KG1 (cell line): ENCODE results near the gene WAC.
"Not testable (repeated sequence)": the region's sequence is repeated elsewhere in the genome, so short reads cannot be mapped to it uniquely, and the experiment has no call there.

Source experiments
- DNase-seq: peaks from one replicate; lab custom pipeline; 2025; lab: John Stamatoyannopoulos, UW

WAC gene, protein sequence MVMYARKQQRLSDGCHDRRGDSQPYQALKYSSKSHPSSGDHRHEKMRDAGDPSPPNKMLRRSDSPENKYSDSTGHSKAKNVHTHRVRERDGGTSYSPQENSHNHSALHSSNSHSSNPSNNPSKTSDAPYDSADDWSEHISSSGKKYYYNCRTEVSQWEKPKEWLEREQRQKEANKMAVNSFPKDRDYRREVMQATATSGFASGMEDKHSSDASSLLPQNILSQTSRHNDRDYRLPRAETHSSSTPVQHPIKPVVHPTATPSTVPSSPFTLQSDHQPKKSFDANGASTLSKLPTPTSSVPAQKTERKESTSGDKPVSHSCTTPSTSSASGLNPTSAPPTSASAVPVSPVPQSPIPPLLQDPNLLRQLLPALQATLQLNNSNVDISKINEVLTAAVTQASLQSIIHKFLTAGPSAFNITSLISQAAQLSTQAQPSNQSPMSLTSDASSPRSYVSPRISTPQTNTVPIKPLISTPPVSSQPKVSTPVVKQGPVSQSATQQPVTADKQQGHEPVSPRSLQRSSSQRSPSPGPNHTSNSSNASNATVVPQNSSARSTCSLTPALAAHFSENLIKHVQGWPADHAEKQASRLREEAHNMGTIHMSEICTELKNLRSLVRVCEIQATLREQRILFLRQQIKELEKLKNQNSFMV

DNA sequence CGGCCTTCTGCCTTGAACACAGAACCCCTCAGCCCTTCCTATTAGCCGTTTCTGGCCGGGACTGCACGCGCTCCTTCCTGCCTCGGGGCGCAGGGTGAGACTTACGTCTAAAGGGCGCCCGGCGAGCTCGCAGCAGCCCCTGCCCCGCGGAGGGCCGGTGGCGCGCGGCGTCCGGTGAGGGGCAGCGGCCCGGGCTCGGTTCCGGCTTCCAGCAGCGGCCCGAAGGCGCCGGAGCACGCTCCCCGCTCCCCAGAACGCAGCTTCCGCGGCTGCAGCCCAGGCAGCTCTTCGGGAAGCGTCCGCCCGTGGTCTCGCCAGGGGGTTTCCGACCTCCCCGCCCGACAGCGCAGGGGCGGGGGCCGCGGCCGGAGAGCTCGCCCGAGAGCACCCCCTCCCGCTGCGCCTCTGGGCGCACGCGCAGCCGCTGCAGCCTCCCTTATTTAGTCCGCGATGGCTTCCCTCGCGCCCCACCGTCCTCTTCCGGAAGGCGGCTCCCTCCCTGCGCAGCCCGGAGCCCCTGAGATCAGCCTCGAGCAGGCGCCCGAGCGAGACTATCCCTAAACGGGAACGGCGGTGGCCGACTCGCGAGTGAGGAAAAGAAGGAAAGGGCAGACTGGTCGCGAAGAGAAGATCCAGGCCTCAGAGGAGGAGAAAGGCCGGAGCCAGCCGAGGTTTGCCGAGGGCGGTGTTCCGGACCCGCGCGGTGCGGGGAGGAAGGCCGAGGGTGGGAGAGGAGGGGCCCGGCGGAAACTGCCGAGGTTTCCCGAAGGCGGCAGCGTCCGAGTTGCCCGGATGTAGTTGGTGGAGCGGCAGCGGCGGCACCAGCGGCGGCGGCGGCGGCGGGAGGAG is at the start of gene WAC:
TSS of gene WAC (plus strand) at position 782 of the 849 bp plus-strand sequence. CDS start 462 bp downstream, outside the sequence.
- DNase-seq = peak; percentile 83

DNA sequence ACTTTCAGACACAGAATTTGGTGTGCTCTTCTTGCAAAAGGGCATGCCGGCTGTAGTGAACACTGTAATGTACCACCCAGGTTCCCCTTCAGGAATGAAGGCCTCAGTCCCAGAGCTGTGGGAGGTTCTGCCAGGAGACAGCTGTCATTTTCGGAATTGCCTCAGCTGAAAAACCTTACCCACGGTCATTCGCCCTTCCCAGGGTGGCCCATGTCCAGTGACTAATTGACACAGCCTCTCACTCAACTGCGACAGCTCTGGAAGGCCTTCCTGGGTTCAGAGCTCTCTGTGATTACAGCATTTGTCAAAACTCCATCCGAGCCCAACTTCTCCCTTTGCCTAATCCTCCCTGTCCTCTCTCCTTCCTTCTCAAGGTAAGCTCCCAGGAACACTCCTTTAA is 43.7 kb upstream of the WAC start:
- no peak for DNase-seq

DNA sequence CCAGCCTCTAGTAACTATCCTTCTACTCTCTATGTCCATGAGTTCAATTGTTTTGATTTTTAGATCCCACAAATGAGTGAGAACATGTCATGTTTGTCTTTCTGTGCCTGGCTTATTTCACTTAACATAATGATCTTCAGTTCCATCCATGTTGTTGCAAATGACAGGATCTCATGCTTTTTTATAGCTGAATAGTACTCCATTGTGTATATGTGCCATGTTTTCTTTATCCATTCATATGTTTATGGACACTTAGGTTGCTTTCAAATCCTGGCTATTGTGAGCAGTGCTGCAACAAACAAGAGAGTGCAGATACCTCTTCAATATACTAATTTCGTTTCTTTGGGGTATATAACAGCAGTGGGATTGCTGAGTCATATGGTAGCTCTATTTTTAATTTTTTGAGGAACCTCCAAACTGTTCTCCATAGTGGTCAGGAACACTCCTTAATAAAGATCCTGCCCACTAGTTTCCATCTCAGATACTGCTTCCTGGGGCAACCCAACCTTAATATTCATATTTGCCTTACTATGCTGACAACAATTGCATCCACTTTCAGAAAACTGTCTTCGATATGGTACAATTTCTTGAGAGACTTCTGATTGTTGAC is 42.6 kb upstream of the WAC start:
- DNase-seq = not testable (repeated sequence)

- DNase-seq = no peak
These were observed 40.6 kb upstream of the WAC start for GRCh38 chr10:28492116-28492920.

GRCh38 chr10:28494420-28494819 is 38.5 kb upstream of the WAC start:
- DNase-seq = no peak

DNA sequence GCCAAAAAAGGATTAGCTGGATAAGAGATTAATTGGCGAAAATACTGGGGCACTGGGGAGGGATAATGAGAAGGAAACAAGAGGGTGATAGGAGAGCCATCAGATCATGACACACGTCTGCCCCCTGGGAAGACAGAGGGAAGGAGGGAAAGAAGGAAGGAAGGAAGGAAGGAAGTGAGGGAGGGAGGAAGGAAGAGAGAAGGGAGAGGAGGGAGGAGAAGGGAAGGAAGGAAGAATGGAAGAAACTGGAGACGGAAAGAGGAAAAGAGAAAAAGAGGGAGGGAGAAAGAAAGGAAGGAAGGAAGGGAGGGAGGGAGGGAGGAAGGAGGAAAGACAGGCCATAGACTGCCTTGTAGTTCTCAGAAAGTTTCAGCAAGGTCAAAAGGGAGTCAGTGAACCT is 37.8 kb upstream of the WAC start:
- DNase-seq = no peak

- no peak for DNase-seq
These were observed 36.9 kb upstream of the WAC start for GRCh38 chr10:28496017-28496416.

GRCh38 chr10:28496481-28496961 is 36.4 kb upstream of the WAC start:
- no peak for DNase-seq

DNA sequence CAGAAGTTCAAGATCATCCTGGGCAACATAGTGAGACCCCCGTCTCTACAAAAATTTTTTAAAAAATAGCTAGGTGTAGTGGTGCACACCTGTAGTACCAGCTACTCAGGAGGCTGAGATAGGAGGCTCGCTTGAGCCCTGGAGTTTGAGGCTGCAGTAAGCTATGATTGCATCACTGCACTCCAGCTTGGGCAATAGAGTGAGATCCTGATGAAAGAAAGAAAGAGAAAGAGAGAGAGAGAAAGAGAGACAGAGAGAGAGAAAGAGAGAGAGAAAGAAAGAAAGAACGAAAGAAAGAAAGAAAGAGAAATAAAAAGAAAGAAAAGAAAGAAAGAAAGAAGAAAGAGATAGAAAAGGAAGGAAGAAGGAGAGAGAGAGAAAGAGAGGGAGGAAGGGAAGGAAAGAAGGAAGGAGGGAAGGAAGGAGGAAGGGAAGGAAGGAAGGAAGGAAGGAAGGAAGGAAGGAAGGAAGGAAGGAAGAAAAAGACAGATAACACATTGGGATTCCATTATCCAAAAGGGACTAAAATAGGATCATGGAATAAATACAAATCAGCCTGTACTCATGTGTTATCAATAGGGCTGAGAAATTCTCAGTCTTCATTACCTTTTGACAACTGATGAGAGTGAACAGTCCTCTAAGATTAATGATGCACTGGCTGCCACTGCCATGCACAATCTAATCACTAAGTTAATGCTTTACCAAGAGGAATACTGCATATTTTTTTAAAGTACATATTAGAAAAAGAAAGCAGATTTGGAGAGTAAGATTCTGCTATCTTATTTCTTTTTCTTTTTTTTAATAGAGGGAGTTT is 35.4 kb upstream of the WAC start:
- DNase-seq = no peak

DNA sequence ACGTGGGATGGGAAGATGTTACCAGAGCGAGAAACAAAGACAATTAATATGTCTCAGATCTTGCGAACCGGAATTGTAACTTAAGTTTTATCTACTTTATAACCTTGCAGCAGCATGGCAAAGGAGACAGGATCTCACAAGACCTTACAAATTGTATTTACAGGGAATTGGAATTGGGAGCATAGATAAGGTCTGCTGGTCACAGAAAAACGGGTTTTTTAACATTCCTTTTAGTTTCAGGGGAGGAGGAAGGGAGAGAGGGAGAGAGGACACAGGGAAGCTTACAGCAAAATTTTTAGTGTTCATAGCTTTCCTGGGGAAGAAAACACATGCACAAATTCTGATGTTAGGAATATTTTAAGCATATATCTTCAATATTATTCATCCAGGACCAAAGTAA is 32.7 kb upstream of the WAC start:
- DNase-seq = not testable (repeated sequence)

GRCh38 chr10:28503114-28503513 is 29.8 kb upstream of the WAC start:
- no peak for DNase-seq

- no peak for DNase-seq
These were observed 27.5 kb upstream of the WAC start for GRCh38 chr10:28505359-28505959.

DNA sequence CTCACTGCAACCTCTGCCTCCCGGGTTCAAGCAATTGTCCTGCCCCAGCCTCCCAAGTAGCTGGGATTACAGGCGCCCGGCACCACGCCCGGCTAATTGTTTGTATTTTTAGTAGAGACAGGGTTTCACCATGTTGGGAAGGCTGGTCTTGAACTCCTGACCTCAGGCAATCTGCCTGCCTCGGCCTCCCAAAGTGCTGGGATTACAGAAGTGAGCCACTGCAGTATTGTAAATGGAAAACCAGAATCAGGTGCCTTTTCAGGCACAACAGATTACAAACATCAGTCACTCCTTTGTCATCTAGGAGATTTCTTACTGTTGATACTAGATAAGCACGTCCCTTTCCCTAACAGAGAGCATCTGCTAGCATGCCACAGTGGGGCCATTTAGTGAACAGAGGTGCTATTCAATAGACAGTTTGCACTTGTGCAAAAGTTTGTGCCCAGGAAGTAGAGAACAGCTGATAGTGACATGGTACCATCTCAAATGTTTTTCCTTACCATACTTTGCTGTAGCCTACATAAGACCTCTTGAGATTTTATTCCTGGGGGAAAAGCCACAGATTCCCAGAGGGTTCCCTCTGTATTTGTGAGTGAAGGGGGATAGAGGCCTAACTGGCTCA is 24.5 kb upstream of the WAC start:
- DNase-seq = no peak

GRCh38 chr10:28509286-28509685 is 23.6 kb upstream of the WAC start:
- no peak for DNase-seq

DNA sequence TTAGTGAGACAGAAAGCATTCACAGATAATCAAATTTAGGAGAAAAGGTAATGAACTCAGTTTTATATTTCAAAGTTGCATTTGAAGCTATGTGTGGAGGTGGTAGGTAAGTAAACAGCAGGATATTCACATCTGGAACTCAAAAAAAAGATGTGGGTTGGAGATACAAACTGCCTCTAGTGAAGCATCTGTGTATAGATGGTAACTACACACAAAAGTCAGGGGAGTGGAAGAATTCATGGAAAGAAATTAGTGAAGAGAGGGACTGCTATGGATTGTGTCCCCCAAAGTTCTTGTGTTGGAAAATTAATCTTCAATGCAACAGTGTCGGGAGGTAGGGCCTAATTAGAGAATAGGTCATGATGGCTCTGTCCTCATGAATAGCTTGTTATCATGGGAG is 18.3 kb upstream of the WAC start:
- no peak for DNase-seq

DNA sequence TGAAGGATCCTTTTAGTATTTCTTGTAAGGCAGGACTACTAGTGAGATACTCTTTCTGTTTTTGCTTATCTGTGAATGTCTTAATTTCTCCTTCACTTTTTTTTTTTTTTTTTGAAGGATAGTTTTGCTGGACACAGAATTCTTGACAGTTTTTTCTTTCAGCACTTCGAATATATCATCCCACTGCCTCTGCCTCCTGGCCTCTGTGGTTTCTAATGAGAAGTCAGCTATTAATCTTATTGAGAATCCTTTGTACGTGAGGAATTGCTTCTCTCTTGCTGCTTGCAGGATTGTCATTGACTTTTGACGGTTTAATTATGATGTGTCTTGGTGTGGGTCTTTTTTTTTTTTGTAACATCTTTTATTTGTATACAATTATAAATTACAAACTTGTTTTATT is 12.6 kb upstream of the WAC start:
- no peak for DNase-seq

GRCh38 chr10:28520828-28521227 is 12.1 kb upstream of the WAC start:
- not testable (repeated sequence) for DNase-seq

DNA sequence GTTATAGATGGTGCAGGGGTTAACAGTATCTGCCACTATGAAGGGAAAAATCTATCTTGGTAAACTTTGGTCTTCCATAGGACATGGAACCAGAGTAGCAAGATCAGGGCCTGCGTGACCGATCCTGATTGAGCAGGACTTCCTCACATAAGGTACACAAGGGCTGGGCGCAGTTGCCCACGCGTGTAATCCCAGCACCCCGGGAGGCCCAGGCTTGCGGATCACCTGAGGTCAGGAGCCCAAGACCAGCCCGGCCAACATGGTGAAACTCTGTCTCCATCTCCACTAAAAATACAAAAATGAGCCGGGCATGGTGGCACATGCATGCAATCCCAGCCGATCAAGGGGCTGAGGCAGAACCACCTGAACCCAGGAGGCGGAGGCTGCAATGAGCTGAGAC is 11.0 kb upstream of the WAC start:
- DNase-seq = not testable (repeated sequence)

- no peak for DNase-seq
These were observed 9.1 kb upstream of the WAC start for GRCh38 chr10:28523725-28524252.
